BJ (cell line): Measurements from ENCODE around the gene SOX6. TPM values are rescaled to one million over a fixed set of nuclear protein-coding genes. Genes with fewer than 3 reads are reported as not detected.

ENCODE experiments used
- CTCF ChIA-PET: fragments of 350-600 bp; formaldehyde crosslinking; extraction: SDS; loops from one replicate; lab custom pipeline; 2021; ENCODE audit warnings: antibody characterized with exemption, inconsistent platforms; lab: Yijun Ruan, JAX
- POLR2A ChIA-PET: fragments of 300-600 bp; sonication (Branson Sonifier 250); formaldehyde crosslinking; extraction: SDS; loops from one replicate; lab custom pipeline; 2021; ENCODE audit warnings: antibody characterized with exemption; lab: Charles Lee
- DNase-seq: peaks from one replicate; pipeline ENCODE4 v3.0.0-alpha.2; 2011; ENCODE audit warnings: low read depth
- H3K27me3 ChIP-seq: 2 replicates; pipeline ENCODE4 v1.6.0; 2011; ENCODE audit warnings: low read length; ENCODE audit not compliant: control insufficient read depth, insufficient read depth
- H3K36me3 ChIP-seq: 2 replicates; pipeline ENCODE4 v1.5.1; 2011; ENCODE audit warnings: low read length; ENCODE audit not compliant: control insufficient read depth, insufficient read depth
- H3K4me3 ChIP-seq: 2 replicates; pipeline ENCODE4 v1.5.1; 2011; ENCODE audit warnings: low read depth, mild to moderate bottlenecking, control low read depth, low read length
- polyA plus RNA-seq: library from polyadenylated mRNA; depleted of rRNA; stranded (reverse); fragments of >200 nt; gene quantifications from 2 replicates; pipeline ENCODE4 v1.2.3, GENCODE V29; 2011
- TF ChIP-seq, protein P1 (sequence below): IDR thresholded peaks from 2 replicates; pipeline ENCODE4 v1.5.1; 2011; ENCODE audit warnings: low read depth, mild to moderate bottlenecking, control low read depth, inconsistent platforms, low read length, moderate library complexity; ENCODE audit not compliant: insufficient read depth

SOX6 gene
- polyA plus RNA-seq, 1 experiment = 1.9 TPM

DNA sequence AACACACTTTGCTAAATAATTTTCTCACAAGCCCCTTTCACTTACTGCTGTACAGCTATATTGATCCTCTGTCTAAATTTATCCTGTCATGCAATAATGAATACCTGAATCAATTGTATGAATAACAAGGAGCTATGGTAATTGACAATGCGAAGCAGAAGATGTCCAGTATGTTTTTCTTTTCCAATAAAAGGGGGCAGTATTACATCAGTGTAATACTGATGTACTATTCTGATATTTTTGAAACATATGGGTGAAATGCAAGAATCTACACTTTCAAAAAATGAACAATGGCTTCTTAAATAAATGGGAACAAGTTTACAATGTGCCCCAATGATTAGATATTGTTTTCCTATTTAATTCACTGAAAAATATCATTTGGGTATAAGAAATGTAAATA is 315.1 kb downstream of the SOX6 start:
- ChIA-PET POLR2A (no interaction called here), CTCF (interaction anchor here (1.2 to 2.7 kb wide), 4 partner anchors 10 to 573 kb away, joined by 3 to 7 read pairs (median 5); no protein-coding TSS in a partner anchor)

DNA sequence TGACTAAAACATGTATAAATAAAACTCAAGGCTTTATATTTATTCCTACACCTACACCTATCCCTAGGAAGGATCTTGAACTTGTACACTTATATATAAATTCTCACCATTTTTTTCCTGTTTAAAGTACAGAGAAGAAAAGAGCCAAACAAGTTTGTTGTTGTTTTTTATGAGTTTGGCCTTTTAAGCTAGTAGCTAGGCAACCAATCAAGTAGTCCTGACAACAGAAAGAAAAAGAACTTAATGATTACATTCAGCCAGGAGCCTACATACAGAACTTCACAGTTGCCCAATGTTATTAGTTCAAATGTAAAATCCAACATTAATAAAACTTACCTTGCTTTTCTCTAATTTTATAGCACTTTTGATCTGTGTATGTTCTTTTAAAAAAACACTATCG is 316.2 kb downstream of the SOX6 start:
- Histone ChIP-seq H3K36me3 (no peaks in the 10 kb centered on the region), H3K27me3 (no peaks in the 10 kb centered on the region), H3K4me3 (no peak overlapping the region)
- TF ChIP-seq, protein P1, sequence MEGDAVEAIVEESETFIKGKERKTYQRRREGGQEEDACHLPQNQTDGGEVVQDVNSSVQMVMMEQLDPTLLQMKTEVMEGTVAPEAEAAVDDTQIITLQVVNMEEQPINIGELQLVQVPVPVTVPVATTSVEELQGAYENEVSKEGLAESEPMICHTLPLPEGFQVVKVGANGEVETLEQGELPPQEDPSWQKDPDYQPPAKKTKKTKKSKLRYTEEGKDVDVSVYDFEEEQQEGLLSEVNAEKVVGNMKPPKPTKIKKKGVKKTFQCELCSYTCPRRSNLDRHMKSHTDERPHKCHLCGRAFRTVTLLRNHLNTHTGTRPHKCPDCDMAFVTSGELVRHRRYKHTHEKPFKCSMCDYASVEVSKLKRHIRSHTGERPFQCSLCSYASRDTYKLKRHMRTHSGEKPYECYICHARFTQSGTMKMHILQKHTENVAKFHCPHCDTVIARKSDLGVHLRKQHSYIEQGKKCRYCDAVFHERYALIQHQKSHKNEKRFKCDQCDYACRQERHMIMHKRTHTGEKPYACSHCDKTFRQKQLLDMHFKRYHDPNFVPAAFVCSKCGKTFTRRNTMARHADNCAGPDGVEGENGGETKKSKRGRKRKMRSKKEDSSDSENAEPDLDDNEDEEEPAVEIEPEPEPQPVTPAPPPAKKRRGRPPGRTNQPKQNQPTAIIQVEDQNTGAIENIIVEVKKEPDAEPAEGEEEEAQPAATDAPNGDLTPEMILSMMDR = no peak
- no peak for DNase-seq
- ChIA-PET POLR2A (interaction anchor here (0.6 kb wide), 2 partner anchors 116 to 129 kb away, joined by 3 to 5 read pairs; no protein-coding TSS in a partner anchor), CTCF (interaction anchor here (1.9 to 2.7 kb wide), 2 partner anchors 9 to 574 kb away, joined by 5 to 7 read pairs; no protein-coding TSS in a partner anchor)

More for the DNA sequence above, 315.1 kb downstream of the SOX6 start:
- no peaks in the 10 kb centered on the region for H3K27me3 ChIP-seq
- no peak for DNase-seq
- no peak overlapping the region for H3K4me3 ChIP-seq
- no peaks in the 10 kb centered on the region for H3K36me3 ChIP-seq
- TF ChIP-seq, protein P1 = no peak

DNA sequence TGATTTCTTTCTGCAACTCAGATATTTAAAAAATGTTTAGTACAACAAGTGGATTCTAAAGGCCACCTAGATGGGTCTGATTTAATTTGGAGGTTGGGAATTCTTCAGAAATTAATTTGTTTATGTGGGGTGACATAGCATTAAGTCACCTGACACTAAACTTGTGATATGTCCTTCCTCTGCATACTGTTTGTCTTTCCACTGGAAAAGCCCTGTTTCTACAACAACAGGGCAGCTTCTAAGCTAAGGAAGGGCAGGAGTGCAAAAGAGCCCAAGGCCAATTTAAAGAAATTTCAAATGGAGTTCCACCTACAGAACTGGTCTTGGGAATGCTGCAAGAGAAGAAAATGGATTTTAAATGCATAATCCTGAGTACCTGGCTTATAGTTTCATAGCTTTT is 319.2 kb downstream of the SOX6 start:
- Histone ChIP-seq H3K4me3 (no peak overlapping the region), H3K27me3 (no peaks in the 10 kb centered on the region), H3K36me3 (no peaks in the 10 kb centered on the region)
- ChIA-PET CTCF (no interaction called here), POLR2A (no interaction called here)
- DNase-seq = no peak
- TF ChIP-seq, protein P1 = no peak

DNA sequence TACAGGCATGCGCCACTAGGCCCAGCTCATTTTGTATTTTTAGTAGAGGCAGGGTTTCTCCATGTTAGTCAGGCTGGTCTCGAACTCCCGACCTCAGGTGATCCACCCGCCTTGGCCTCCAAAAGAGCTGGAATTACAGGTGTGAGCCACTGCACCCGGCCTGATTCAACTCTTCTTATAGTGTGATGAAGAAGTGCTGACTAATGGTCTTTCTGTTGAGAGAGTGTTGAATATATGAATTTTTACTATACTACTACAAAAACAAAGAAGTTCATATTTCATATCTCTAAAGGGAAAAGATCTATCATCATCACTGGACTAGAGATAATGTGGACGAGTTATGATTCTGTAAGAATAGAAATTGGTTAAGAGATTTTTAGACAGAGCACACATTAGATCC is 320.1 kb downstream of the SOX6 start:
- TF ChIP-seq, protein P1 = no peak
- Histone ChIP-seq H3K27me3 (no peaks in the 10 kb centered on the region), H3K36me3 (no peaks in the 10 kb centered on the region), H3K4me3 (no peak overlapping the region)
- CTCF ChIA-PET = no interaction called here
- POLR2A ChIA-PET = no interaction called here
- DNase-seq = no peak

DNA sequence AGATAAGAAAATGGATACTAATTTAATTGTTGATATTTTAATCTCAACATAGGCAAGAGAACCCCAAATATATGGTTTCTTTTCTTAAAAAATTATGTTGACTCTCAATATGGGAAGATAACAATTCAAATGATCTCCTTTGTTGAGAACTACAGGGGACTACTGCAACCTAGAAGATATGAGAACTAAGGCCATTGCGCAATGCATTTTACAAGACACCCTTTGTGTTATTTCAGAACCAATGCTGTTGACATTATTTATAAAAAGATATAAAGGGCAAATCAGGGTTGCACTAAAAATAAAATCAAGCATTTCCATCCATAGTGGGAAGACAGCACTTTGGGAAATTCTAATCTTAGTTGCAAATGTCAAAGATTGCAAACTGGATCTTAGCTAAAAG is 322.3 kb downstream of the SOX6 start:
- DNase-seq = no peak
- Histone ChIP-seq H3K4me3 (no peak overlapping the region), H3K27me3 (no peaks in the 10 kb centered on the region), H3K36me3 (no peaks in the 10 kb centered on the region)
- TF ChIP-seq, protein P1 = no peak
- CTCF ChIA-PET = no interaction called here
- POLR2A ChIA-PET = no interaction called here
